ENCODE measurements around the gene GHR.

- TF ChIP-seq POLR2AphosphoS5 (IDR thresholded peaks at IDR 0.05) = no peak
- TF ChIP-seq CTCF (IDR thresholded peaks at IDR 0.05) = no peak
- no peak for TF ChIP-seq POLR2A (IDR thresholded peaks at IDR 0.05)
- no peak for TF ChIP-seq EP300 (IDR thresholded peaks at IDR 0.05)
Observed at GRCh38 chr5:42555010-42555409, 131.8 kb downstream of the GHR start.

Measured in suprapubic skin (tissue), 4 donors.